ENCODE data around the gene HSPBAP1.
"Not testable (repeated sequence)": the region's sequence is repeated elsewhere in the genome, so short reads cannot be mapped to it uniquely, and the experiment has no call there.

The HSPBAP1 gene

GRCh38 chr3:122784436-122784835, 9.2 kb downstream of the HSPBAP1 start:
- no peak for DNase-seq

GRCh38 chr3:122782804-122783203, 10.8 kb downstream of the HSPBAP1 start:
- DNase-seq: no peak

- no peak for DNase-seq
Measured at GRCh38 chr3:122777563-122777962, 16.1 kb downstream of the HSPBAP1 start.

- no peak for DNase-seq
Measured at GRCh38 chr3:122776675-122777468, 16.8 kb downstream of the HSPBAP1 start.

GRCh38 chr3:122774564-122774963, 19.1 kb downstream of the HSPBAP1 start:
- no peak for DNase-seq

- no peak for DNase-seq
Measured at GRCh38 chr3:122773944-122774509, 19.6 kb downstream of the HSPBAP1 start.

GRCh38 chr3:122772827-122773226, 20.8 kb downstream of the HSPBAP1 start:
- no peak for DNase-seq

GRCh38 chr3:122770521-122771202, 23.0 kb downstream of the HSPBAP1 start:
- DNase-seq: no peak

- no peak for DNase-seq
Measured at GRCh38 chr3:122767540-122768372, 25.9 kb downstream of the HSPBAP1 start.

GRCh38 chr3:122766430-122766829, 27.2 kb downstream of the HSPBAP1 start:
- no peak for DNase-seq

- DNase-seq: no peak
Measured at GRCh38 chr3:122760453-122761271, 33.0 kb downstream of the HSPBAP1 start.

GRCh38 chr3:122758877-122759560, 34.6 kb downstream of the HSPBAP1 start:
- DNase-seq: no peak

GRCh38 chr3:122755491-122755890, 38.1 kb downstream of the HSPBAP1 start:
- no peak for DNase-seq

- no peak for DNase-seq
Measured at GRCh38 chr3:122754929-122755328, 38.7 kb downstream of the HSPBAP1 start.

GRCh38 chr3:122748347-122748746, 45.3 kb downstream of the HSPBAP1 start:
- DNase-seq: no peak

GRCh38 chr3:122747295-122747694, 46.3 kb downstream of the HSPBAP1 start:
- not testable (repeated sequence) for DNase-seq

- no peak for DNase-seq
Measured at GRCh38 chr3:122745369-122746021, 48.1 kb downstream of the HSPBAP1 start.

GRCh38 chr3:122743581-122744120, 50.0 kb downstream of the HSPBAP1 start:
- DNase-seq: no peak

GRCh38 chr3:122742234-122742633, 51.4 kb downstream of the HSPBAP1 start:
- DNase-seq: no peak

- DNase-seq: no peak
Measured at GRCh38 chr3:122739172-122739571, 54.5 kb downstream of the HSPBAP1 start.
